ENCODE results near the gene RPL28.
A peak's percentile ranks its signal among the peaks of the same experiment; 100 is the strongest.

The RPL28 gene

DNA sequence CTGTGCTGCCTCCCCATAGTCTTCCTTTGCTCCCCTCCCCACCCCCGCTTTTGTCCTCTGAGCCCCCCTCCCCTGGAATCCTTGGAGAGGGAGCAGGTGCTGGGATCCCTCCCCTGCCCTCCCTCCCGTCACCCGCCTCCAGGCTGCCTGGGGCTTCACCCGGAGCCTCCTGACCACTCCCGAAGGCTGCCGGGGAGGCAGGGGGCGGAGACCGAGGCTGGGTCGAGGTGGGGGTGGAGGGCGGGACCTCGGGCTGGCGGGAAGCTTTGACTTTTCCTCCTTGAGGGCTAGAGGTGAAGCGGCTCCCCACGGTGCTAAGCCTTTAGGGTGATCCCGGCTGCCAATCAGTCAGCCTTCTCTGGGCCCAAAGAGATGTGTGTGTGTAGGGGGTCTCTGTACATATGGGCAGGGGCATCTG is 44.6 kb upstream of the RPL28 start:
- H3K36me3 ChIP-seq (replicated peaks): no peaks in the 10 kb centered on the region
- DNase-seq: peak; percentile 19
- H3K27ac ChIP-seq: no peak overlapping the region
- peak overlapping the region; percentile 69 for H3K4me3 ChIP-seq (ENCODE audit: low read depth, low read length)
- in situ Hi-C loops (cut with HindIII; ENCODE audit: low pct_ligation_motif_present, low sequenced_read_pairs): no loop called here
- H3K27me3 ChIP-seq (replicated peaks): no peaks in the 10 kb centered on the region
- TF ChIP-seq, protein P1, sequence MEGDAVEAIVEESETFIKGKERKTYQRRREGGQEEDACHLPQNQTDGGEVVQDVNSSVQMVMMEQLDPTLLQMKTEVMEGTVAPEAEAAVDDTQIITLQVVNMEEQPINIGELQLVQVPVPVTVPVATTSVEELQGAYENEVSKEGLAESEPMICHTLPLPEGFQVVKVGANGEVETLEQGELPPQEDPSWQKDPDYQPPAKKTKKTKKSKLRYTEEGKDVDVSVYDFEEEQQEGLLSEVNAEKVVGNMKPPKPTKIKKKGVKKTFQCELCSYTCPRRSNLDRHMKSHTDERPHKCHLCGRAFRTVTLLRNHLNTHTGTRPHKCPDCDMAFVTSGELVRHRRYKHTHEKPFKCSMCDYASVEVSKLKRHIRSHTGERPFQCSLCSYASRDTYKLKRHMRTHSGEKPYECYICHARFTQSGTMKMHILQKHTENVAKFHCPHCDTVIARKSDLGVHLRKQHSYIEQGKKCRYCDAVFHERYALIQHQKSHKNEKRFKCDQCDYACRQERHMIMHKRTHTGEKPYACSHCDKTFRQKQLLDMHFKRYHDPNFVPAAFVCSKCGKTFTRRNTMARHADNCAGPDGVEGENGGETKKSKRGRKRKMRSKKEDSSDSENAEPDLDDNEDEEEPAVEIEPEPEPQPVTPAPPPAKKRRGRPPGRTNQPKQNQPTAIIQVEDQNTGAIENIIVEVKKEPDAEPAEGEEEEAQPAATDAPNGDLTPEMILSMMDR (IDR thresholded peaks at IDR 0.05; ENCODE audit: low read depth, low read length, missing control alignments): no peak

DNA sequence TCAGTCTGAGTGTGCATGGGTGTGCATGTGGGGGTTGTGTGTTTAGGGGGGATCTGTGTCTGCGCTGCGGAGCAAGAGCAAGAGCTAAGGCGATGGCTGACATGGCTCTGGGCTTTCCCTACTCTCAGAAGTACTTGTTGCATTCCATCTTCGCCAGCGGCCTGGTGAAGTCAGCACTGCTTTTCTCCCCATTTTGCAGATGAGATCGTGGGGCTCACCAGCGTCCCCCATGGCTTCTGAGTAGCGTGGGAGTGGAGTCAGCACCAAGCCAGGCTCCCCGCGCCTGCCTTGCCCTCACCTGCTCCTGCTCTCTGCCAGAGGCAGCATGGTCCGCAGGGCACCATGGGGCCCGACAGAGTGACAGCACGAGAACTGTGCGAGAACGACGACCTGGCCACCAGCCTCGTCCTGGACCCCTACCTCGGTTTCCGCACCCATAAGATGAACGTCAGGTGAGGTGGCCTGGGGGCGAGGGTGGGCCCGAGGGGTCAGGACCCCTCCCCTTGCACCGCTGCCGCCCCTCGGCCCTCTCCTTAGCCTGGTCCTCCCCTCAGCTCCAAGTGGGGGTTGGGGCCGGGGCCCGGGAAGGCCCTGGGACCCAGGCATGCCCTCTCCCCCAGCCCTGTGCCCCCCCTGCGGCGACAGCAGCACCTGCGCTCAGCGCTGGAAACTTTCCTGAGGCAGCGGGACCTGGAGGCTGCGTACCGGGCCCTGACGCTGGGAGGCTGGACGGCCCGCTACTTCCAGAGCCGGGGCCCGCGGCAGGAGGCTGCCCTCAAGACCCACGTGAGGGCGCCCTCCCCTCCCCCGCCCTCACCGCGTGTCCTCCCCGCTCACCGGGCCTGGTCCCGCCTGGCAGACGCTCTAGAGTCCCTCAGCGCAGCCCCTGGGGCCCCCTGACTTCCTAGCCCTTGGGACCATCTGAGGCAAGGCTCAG is 43.9 kb upstream of the RPL28 start:
- no peak for DNase-seq
- no peaks in the 10 kb centered on the region for H3K27me3 ChIP-seq (replicated peaks)
- in situ Hi-C loops (cut with HindIII; ENCODE audit: low pct_ligation_motif_present, low sequenced_read_pairs): no loop called here
- no peak overlapping the region for H3K27ac ChIP-seq
- no peak overlapping the region for H3K4me3 ChIP-seq (ENCODE audit: low read depth, low read length)
- TF ChIP-seq, protein P1 (IDR thresholded peaks at IDR 0.05; ENCODE audit: low read depth, low read length, missing control alignments): no peak
- H3K36me3 ChIP-seq (replicated peaks): no peaks in the 10 kb centered on the region

GRCh38 chr19:55344444-55344843 is 41.3 kb upstream of the RPL28 start:
- TF ChIP-seq, protein P1 (IDR thresholded peaks at IDR 0.05; ENCODE audit: low read depth, low read length, missing control alignments): peak; percentile 10
- no peak overlapping the region for H3K4me3 ChIP-seq (ENCODE audit: low read depth, low read length)
- no peaks in the 10 kb centered on the region for H3K36me3 ChIP-seq (replicated peaks)
- no peaks in the 10 kb centered on the region for H3K27me3 ChIP-seq (replicated peaks)
- no peak overlapping the region for H3K27ac ChIP-seq
- in situ Hi-C loops (cut with HindIII; ENCODE audit: low pct_ligation_motif_present, low sequenced_read_pairs): no loop called here
- DNase-seq: no peak

- H3K27me3 ChIP-seq (replicated peaks): no peaks in the 10 kb centered on the region
- no peak overlapping the region for H3K27ac ChIP-seq
- DNase-seq: no peak
These were observed 40.5 kb upstream of the RPL28 start for GRCh38 chr19:55345101-55345817.

DNA sequence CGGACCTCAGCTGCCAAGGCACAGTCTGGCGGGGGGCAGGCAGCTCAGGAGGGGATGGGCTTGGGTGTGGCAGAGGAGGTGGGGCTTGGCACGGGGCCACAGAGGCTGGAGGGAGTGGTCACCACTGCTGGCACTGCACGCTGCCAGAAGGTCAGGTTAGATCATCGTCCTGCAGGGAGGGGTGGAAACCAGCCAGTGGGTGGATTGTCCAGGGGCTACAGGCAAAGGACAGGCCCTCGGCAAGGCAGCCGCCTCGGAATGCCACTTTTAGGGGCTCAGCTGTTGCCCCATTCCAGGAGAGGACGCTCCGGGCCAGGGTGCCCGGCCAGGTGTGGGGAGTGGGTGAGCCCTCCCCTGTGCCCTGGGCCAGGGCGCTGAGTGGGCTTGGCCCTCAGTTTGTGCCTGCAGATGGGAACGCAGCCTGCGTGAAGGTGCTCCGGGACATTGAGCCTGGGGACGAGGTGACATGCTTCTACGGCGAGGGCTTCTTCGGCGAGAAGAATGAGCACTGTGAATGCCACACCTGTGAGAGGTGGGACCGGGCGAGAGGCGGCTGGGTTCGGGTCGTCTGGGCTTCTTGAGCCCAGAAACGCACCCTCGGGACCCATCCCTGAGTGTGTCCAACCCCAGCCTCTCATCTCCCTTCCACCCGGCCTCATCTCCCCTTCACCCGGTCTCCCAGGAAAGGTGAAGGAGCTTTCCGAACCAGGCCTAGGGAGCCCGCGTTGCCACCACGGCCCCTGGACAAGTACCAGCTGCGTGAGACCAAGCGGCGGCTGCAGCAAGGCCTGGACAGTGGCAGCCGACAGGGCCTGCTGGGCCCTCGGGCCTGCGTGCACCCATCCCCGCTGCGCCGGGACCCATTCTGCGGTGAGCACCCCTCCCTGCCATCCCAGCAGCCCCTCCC is 39.7 kb upstream of the RPL28 start:
- Histone ChIP-seq H3K4me3 (ENCODE audit: low read depth, low read length) (no peak overlapping the region), H3K27ac (no peak overlapping the region), H3K27me3 (replicated peaks) (no peaks in the 10 kb centered on the region), H3K36me3 (replicated peaks) (no peaks in the 10 kb centered on the region)
- DNase-seq: no peak
- in situ Hi-C loops (cut with HindIII; ENCODE audit: low pct_ligation_motif_present, low sequenced_read_pairs): no loop called here
- TF ChIP-seq, protein P1 (IDR thresholded peaks at IDR 0.05; ENCODE audit: low read depth, low read length, missing control alignments): no peak

More at GRCh38 chr19:55345101-55345817, 40.5 kb upstream of the RPL28 start:
- in situ Hi-C loops (cut with HindIII; ENCODE audit: low pct_ligation_motif_present, low sequenced_read_pairs): no loop called here
- TF ChIP-seq, protein P1 (IDR thresholded peaks at IDR 0.05; ENCODE audit: low read depth, low read length, missing control alignments): no peak
- Histone ChIP-seq H3K36me3 (replicated peaks) (no peaks in the 10 kb centered on the region), H3K4me3 (ENCODE audit: low read depth, low read length) (no peak overlapping the region)

Data from brain microvascular endothelial cell (primary cell).